ENCODE measurements around the gene ZNRD2.

GRCh38 chr11:65563601-65564000, 6.7 kb upstream of the ZNRD2 start:
- TF ChIP-seq SIN3A (IDR thresholded peaks at IDR 0.05; ENCODE audit: borderline replicate concordance, insufficient read depth, low read depth, low read length) (no peak), REST (IDR thresholded peaks at IDR 0.05; ENCODE audit: insufficient read depth in 1 of 2, low read depth in 2 of 2, low read length in 1 of 2) (no peak), CTCF (IDR thresholded peaks at IDR 0.05) (no peak), POLR2AphosphoS5 (IDR thresholded peaks at IDR 0.05; ENCODE audit: low read depth, low read length) (no peak)
